GM18508 (cell line): ENCODE results near the gene ARHGAP44.
A peak's percentile ranks its signal among the peaks of the same experiment; 100 is the strongest.
"Not testable (repeated sequence)": the region's sequence is repeated elsewhere in the genome, so short reads cannot be mapped to it uniquely, and the experiment has no call there.

Experiments
- ATAC-seq: cut with Tn5 transposase; IDR thresholded peaks from one replicate; pipeline ENCODE4 v1.9.1; 2021; ENCODE audit warnings: moderate number of reproducible peaks; ENCODE audit not compliant: insufficient read depth, unreplicated experiment

The ARHGAP44 gene

GRCh38 chr17:12813664-12814063 lies 24.4 kb downstream of the ARHGAP44 start:
- no peak for ATAC-seq

DNA sequence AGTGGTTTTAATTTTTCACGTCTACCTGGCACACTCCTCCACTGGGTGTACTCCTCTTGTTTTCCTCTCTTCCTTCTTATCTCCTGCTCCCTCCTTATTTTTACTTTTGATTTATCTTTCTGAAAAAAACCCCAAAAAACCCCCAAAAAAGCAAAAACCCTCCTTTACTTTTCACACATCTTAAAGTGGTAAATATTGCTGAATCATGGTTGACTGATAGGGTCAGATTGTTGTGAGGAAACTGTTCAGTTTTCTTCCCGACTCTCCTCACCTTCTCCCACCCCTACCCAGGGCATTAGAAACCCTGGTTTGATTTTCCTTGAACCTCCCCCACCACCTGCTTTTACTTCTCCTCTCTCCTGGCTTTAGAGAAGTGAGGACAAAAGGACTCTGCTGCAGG lies 25.4 kb downstream of the ARHGAP44 start:
- ATAC-seq: no peak

DNA sequence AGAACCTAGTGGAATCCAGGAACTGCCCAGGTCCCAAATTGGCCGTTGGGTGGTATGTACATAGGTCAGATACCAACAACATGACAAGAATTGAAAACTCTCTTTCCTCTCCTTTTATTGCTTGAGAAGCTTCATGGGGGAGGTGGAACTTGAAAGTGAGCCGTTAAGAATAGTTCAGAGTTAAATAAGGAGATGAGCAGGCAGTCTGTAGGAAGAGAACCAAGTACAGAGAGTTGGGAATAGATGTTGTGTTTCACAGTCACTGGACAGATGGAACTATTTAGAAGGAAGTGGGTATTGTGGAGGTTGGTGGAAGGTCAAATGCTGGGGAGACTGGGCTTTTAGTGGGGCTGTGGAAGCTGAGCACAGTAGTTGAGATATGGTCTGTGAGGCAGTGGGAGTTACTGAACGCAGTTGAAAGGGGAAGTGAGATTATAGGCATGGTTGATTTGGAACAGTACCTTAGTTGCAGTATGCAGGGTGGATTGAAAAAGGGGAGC lies 26.4 kb downstream of the ARHGAP44 start:
- ATAC-seq: peak; percentile 100

DNA sequence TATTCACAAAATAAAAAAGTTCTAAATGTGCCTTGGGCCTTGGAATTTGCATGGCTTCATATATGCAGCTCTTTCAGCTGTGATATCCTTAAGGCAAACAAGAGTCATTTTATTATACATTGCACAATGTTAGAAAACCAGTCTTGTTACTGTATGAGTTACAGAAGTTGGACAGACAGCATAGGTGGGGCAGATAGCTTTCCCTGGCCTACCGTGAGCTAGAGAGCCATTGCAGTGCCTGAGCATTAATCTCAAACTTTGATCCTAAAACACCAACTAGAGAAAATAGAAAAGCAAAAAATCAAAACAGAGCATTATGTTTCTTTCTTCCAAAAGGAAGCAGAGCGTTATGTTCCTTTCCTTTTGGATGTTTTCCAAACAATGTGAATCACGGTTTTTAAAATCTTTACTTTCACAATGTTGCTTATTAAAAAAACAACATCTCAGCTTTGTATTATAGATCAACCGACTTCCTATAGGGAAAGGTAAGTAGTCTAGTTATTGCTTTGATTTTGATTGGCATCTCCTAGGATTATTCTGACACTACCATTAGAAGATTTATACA lies 32.2 kb downstream of the ARHGAP44 start:
- no peak for ATAC-seq

DNA sequence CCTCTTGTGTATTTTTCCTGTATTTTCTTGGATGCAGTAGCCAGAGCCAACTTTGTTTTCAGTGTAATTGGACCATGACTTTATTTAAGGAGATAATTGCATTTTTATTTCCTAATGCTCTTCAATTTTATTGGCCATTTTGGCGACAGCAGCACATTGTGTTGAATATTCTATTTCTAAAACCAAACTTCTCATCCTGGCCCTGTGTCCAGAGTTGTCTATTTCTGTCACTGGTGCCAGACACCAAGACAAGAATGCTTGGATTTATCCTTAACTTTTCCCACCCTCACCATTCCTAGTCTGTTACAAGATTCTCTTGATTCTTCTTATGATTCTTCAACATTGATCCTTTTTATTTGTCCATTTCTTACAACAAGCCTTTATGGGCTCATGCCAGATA lies 37.1 kb downstream of the ARHGAP44 start:
- no peak for ATAC-seq

GRCh38 chr17:12830777-12831247 lies 41.5 kb downstream of the ARHGAP44 start:
- no peak for ATAC-seq

GRCh38 chr17:12831839-12832238 lies 42.5 kb downstream of the ARHGAP44 start:
- ATAC-seq: no peak

- ATAC-seq: no peak
These were observed 49.7 kb downstream of the ARHGAP44 start for GRCh38 chr17:12839042-12839441.

GRCh38 chr17:12842936-12843335 lies 53.6 kb downstream of the ARHGAP44 start:
- ATAC-seq: no peak

DNA sequence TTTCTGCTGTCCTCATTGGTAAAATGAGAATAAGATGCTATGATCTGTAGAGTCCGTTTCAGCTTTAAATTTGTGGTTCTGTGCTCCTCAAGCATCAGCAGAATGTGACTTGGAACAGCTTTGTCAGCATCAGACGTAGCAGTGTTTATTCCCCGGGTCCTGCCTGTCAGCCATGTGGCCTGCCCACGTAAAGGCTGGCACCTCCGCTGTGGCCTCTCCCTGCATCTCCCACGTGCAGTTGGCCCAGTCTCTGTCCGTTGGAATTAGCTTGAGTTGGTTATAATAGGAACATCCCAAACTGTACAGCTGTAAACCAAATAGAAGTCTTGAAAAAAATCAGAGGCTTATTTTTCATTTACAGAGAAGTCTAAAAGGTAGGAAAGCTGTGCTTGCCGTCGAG lies 61.7 kb downstream of the ARHGAP44 start:
- ATAC-seq: no peak

- no peak for ATAC-seq
These were observed 62.7 kb downstream of the ARHGAP44 start for GRCh38 chr17:12851901-12852435.

GRCh38 chr17:12853921-12854320 lies 64.6 kb downstream of the ARHGAP44 start:
- ATAC-seq: no peak

GRCh38 chr17:12856416-12856815 lies 67.1 kb downstream of the ARHGAP44 start:
- no peak for ATAC-seq

- no peak for ATAC-seq
These were observed 68.3 kb downstream of the ARHGAP44 start for GRCh38 chr17:12857592-12857991.

DNA sequence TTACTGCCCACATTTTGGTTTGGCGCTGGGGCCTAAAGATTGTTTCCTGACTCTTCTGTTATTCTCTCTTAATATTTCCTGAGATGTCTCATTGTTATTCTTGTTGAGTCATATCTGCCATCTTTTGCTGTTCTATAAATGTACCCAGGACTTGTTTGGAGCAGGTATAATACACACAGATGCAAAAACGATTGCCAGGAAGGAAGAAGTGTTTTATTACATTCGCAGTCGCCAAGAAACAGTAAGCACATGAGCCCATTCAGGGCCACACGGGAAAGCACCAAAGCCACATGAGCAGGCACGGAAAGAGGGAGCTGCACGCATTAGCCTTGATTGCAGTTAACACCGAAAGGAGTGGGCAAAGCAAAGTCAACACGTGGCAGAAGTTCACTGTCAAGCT lies 70.2 kb downstream of the ARHGAP44 start:
- no peak for ATAC-seq

DNA sequence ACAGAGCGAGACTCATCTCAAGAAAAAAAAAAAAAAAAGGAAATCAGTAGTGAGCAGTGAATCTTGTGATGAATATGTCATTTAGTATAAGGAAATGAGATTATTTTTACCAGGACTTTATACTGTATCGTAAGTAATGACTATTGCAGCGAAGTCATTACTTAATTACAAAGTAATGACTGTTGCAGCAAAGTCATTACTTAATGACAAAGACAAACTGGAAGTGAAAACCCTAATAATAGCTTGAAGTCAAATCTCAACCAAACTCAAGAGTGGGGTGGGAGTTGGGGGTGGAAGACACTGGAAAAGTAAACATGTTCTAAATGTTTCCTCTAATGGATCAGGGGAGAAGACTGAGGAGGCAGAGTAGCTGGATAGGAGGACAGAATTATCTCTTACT lies 76.5 kb downstream of the ARHGAP44 start:
- ATAC-seq: no peak

- no peak for ATAC-seq
These were observed 76.9 kb downstream of the ARHGAP44 start for GRCh38 chr17:12866244-12866643.

GRCh38 chr17:12867726-12868125 lies 78.4 kb downstream of the ARHGAP44 start:
- ATAC-seq: no peak

DNA sequence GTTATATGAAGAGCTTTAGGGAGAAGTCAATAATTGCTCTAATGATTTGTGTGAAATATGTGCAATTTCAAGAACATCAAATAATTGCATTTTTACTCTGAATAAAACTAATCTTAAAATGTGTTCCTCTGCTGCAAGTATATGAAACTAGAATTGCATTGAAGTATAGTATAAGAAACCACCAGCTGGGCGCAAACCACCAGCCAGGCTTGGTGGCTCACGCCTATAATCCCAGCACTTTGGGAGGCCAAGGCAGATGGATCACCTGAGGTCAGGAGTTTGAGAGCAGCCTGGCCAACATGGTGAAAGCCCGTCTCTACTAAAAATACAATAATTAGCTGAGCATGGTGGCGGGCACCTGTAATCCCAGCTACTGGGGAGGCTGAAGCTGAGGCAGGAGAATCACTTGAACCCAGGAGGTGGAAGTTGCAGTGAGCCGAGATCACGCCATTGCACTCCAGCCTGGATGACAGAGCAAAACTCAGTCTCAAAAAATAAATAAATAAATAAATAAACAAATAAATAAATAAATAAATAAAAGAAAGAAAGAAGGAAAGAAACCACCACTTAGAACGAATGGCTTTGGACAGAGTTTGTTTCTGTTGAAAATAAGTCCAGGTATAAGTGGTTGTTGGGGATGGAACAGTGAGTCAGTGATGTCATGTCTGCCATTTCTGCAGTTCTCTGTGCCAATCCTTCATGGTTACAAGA lies 84.3 kb downstream of the ARHGAP44 start:
- not testable (repeated sequence) for ATAC-seq

DNA sequence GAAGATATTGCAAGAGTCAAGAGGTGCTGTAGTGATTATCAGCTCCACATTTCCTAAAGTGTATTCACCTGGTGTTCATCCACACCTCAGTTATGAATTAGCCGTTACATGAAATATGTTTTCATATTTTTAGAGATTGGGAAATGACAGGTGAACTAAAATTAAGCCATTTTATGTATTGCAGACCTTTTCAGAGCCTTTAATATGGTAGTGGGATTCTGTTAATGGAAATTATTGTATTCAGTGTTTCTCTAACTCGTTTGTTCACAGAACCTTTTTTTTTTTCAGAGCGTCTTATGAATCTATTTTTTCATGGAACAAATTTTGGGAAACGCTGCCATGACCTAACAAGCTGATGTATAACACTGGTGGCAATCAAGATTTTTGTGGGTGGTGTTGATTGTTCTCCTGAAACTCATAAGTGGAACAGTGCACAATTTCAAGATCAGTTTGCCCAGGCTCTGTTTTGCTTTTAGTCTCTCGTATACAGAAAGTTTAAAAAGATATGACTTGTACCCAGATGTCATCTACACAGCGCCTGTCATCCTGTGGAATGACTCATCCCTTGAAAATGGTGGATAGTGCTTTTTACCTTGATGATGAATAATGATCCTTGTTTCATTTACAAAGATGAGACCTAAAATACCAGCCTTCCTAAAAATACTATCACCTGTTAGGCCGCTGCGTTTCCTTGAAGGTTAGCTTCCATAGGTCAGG lies 88.8 kb downstream of the ARHGAP44 start:
- no peak for ATAC-seq

DNA sequence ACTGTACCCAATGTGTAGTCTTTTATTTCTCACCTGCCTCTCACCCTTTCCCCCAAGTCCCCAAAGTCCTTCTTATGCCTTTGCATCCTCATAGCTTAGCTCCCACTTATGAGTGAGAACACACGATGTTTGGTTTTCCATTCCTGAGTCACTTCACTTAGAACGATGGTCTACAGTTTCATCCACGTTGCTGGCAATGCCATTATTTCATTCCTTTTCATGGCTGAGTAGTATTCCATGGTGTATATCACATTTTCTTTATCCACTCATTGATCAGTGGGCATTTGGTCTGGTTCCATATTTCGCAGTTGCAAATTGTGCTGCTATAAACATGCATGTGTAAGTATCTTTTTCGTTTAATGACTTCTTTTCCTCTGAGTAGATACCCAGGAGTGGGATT lies 89.8 kb downstream of the ARHGAP44 start:
- not testable (repeated sequence) for ATAC-seq
